GM21723 (cell line): Measurements from ENCODE around the gene LAIR2.

Experiments used
- ATAC-seq: cut with Tn5 transposase; IDR thresholded peaks from one replicate; pipeline ENCODE4 v1.9.1; 2021; ENCODE audit warnings: mild to moderate bottlenecking, moderate library complexity; ENCODE audit not compliant: unreplicated experiment

LAIR2 gene

GRCh38 chr19:54530866-54531265 is 28.2 kb downstream of the LAIR2 start:
- no peak for ATAC-seq

GRCh38 chr19:54532528-54532927 is 29.9 kb downstream of the LAIR2 start:
- ATAC-seq = no peak

GRCh38 chr19:54533476-54533875 is 30.8 kb downstream of the LAIR2 start:
- ATAC-seq = no peak

GRCh38 chr19:54534156-54534555 is 31.5 kb downstream of the LAIR2 start:
- no peak for ATAC-seq

GRCh38 chr19:54535601-54536000 is 33.0 kb downstream of the LAIR2 start:
- ATAC-seq = no peak

- no peak for ATAC-seq
These were observed 34.3 kb downstream of the LAIR2 start for GRCh38 chr19:54536956-54537355.

- no peak for ATAC-seq
These were observed 39.1 kb downstream of the LAIR2 start for GRCh38 chr19:54541712-54542111.

GRCh38 chr19:54548806-54549205 is 46.2 kb downstream of the LAIR2 start:
- ATAC-seq = no peak

GRCh38 chr19:54549224-54549623 is 46.6 kb downstream of the LAIR2 start:
- ATAC-seq = no peak

GRCh38 chr19:54551293-54551692 is 48.7 kb downstream of the LAIR2 start:
- no peak for ATAC-seq

- no peak for ATAC-seq
These were observed 49.6 kb downstream of the LAIR2 start for GRCh38 chr19:54551950-54552912.

GRCh38 chr19:54552913-54553310 is 50.3 kb downstream of the LAIR2 start:
- ATAC-seq = no peak

GRCh38 chr19:54554006-54554405 is 51.4 kb downstream of the LAIR2 start:
- no peak for ATAC-seq

GRCh38 chr19:54554896-54555295 is 52.3 kb downstream of the LAIR2 start:
- ATAC-seq = no peak

GRCh38 chr19:54556194-54556593 is 53.6 kb downstream of the LAIR2 start:
- ATAC-seq = no peak

GRCh38 chr19:54558339-54558738 is 55.7 kb downstream of the LAIR2 start:
- no peak for ATAC-seq
